C4-2B (cell line): ENCODE measurements around the gene PHF13.

Experiments
- H3K27ac ChIP-seq: fragments of 450-650 bp; 2 replicates; pipeline ENCODE4 v1.5.1; 2017
- CTCF ChIP-seq: fragments of 450-650 bp; conservative IDR thresholded peaks from 2 replicates; pipeline ENCODE4 v1.5.1; 2017; ENCODE audit warnings: mild to moderate bottlenecking
- ZFX ChIP-seq: fragments of 450-650 bp; IDR thresholded peaks from 2 replicates; pipeline ENCODE4 v1.6.1; 2017

Gene PHF13

GRCh38 chr1:6584126-6585080 is 29.1 kb upstream of the PHF13 start:
- no peak overlapping the region for H3K27ac ChIP-seq
- TF ChIP-seq CTCF (no peak), ZFX (no peak)

- H3K27ac ChIP-seq = no peak overlapping the region
Observed at GRCh38 chr1:6585081-6585722, 28.3 kb upstream of the PHF13 start.

GRCh38 chr1:6585841-6586240 is 27.7 kb upstream of the PHF13 start:
- TF ChIP-seq CTCF (no peak), ZFX (no peak)
- H3K27ac ChIP-seq = no peak overlapping the region

More at GRCh38 chr1:6585081-6585722, 28.3 kb upstream of the PHF13 start:
- TF ChIP-seq CTCF (no peak), ZFX (no peak)

GRCh38 chr1:6586404-6586816 is 27.1 kb upstream of the PHF13 start:
- H3K27ac ChIP-seq = no peak overlapping the region
- no peak for TF ChIP-seq ZFX
- no peak for TF ChIP-seq CTCF

DNA sequence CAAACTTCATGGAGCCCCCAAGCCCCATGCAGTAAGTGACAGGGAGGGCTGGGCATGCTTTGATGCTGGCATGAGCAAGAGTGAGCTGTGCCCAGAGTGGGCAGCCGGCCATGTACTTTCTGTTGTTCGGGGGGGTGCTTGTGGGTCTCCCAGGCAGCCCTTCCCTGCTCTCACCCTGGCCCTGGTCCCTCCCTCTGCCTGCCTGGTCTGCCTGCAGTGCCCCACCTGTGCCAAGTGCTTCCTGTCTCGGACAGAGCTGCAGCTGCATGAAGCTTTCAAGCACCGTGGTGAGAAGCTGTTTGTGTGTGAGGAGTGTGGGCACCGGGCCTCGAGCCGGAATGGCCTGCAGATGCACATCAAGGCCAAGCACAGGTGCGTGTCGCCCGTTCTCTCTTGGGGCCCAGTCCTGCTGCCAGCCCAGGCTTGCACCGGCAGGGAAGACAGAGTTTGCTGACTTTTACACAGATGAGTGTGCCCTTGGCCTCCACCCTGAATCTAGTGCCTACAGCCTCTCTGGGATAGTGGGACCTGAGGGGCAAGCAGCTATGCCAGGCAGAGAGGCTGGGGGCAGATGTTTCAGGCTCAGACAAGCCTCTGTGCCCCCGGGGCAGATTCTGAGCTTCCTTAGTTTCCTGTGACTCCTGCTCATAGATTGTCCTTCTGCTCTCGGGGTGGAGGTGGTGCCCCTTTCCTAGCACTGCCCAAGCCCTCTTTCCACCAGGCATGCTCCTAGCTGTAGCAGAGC is 26.1 kb upstream of the PHF13 start:
- TF ChIP-seq CTCF (no peak), ZFX (no peak)
- H3K27ac ChIP-seq = no peak overlapping the region

DNA sequence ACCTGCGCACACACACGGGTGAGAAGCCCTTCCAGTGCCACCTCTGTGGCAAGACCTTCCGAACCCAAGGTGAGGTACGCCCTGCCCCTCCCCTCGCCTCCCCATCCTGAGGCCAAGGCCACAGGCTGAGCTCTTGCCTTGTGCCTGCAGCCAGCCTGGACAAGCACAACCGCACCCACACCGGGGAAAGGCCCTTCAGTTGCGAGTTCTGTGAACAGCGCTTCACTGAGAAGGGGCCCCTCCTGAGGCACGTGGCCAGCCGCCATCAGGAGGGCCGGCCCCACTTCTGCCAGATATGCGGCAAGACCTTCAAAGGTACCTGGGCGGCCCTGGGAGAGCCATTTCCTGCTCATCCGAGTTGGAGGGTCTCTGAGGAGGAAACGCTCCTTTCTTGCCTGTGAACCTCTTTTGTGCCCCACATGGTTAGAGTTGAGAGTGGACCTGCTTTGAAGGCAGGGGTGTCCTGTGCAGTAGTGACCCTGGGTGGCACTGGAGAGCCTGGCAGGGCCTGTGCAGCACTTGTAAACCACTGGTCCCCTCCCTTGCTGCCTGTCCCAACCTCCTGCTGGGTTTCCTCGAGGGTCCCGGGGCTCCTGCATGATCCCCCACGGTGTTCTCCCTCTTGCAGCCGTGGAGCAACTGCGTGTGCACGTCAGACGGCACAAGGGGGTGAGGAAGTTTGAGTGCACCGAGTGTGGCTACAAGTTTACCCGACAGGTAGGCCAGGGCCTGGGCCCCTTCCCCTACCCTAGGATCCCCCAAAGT is 25.2 kb upstream of the PHF13 start:
- no peak overlapping the region for H3K27ac ChIP-seq
- no peak for TF ChIP-seq ZFX
- no peak for TF ChIP-seq CTCF
